ENCODE measurements around the gene SFXN4. TPM values are rescaled to one million over a fixed set of nuclear protein-coding genes. Genes with fewer than 3 reads are reported as not detected.

Gene SFXN4
- total and polyA plus RNA-seq, 2 experiments from 2014 or later, result 18.6 to 22.3 TPM

GRCh38 chr10:119209035-119209735 is 43.7 kb upstream of the SFXN4 start:
- peak; percentile 20 for ATAC-seq
- no peaks in the 10 kb centered on the region for H3K9me3 Mint-ChIP-seq

GRCh38 chr10:119208553-119208940 is 43.0 kb upstream of the SFXN4 start:
- TF ChIP-seq NANOG (IDR thresholded peaks at IDR 0.05; ENCODE audit: borderline replicate concordance), result no peak
- TF ChIP-seq CTCF (conservative IDR thresholded peaks at IDR 0.05; ENCODE audit: low read depth in 2 of 2), result no peak
- Mint-ChIP-seq H3K27ac (no peak overlapping the region), H3K36me3 (ENCODE audit: low read depth) (no peaks in the 10 kb centered on the region), H3K4me3 (peak overlapping the region; percentile 79), H3K9me3 (no peaks in the 10 kb centered on the region), H3K4me1 (peaks cover 51% of the 10 kb centered on the region), H3K27me3 (ENCODE audit: insufficient read depth, low read depth, poor library complexity) (peaks cover 26% of the 10 kb centered on the region)
- Histone ChIP-seq H3K4me3 (peak overlapping the region; percentile 86), H3K4me1 (ENCODE audit: insufficient read depth) (peaks cover 45% of the 10 kb centered on the region), H3K27ac (ENCODE audit: low read depth) (no peak overlapping the region), H3F3A (replicated peaks; ENCODE audit: low read depth) (peaks cover 10% of the 10 kb centered on the region; the same call in 1 of the 2 replicates), H3K79me2 (replicated peaks; ENCODE audit: insufficient read depth) (no peaks in the 10 kb centered on the region), H3K27me3 (ENCODE audit: insufficient read depth) (peaks cover 18% of the 10 kb centered on the region), H3K36me3 (ENCODE audit: insufficient read depth) (no peaks in the 10 kb centered on the region), H3K9me2 (ENCODE audit: insufficient read depth) (no peaks in the 10 kb centered on the region), H4K20me1 (replicated peaks; ENCODE audit: insufficient read depth) (no peaks in the 10 kb centered on the region; the same call in 1 of the 2 replicates), H3K4me2 (peak overlapping the region; percentile 98), H2AFZ (peak overlapping the region; percentile 97)
- no peak for ATAC-seq
- DNase-seq (ENCODE audit: low spot score), result no peak

More at GRCh38 chr10:119209035-119209735, 43.7 kb upstream of the SFXN4 start:
- Histone ChIP-seq H3K79me2 (replicated peaks; ENCODE audit: insufficient read depth) (no peaks in the 10 kb centered on the region), H3K27me3 (ENCODE audit: insufficient read depth) (peaks cover 18% of the 10 kb centered on the region), H2AFZ (no peak overlapping the region), H3K4me2 (peak overlapping the region; percentile 98), H3K4me3 (peak overlapping the region; percentile 86), H4K20me1 (replicated peaks; ENCODE audit: insufficient read depth) (no peaks in the 10 kb centered on the region; the same call in 1 of the 2 replicates), H3K4me1 (ENCODE audit: insufficient read depth) (peaks cover 47% of the 10 kb centered on the region), H3K36me3 (ENCODE audit: insufficient read depth) (no peaks in the 10 kb centered on the region), H3F3A (replicated peaks; ENCODE audit: low read depth) (peaks cover 10% of the 10 kb centered on the region; the same call in 1 of the 2 replicates), H3K9me2 (ENCODE audit: insufficient read depth) (no peaks in the 10 kb centered on the region), H3K27ac (ENCODE audit: low read depth) (no peak overlapping the region)
- peaks cover 26% of the 10 kb centered on the region for H3K27me3 Mint-ChIP-seq (ENCODE audit: insufficient read depth, low read depth, poor library complexity)
- peak; percentile 90 for DNase-seq (ENCODE audit: low spot score)
- no peaks in the 10 kb centered on the region for H3K36me3 Mint-ChIP-seq (ENCODE audit: low read depth)
- peaks cover 58% of the 10 kb centered on the region for H3K4me1 Mint-ChIP-seq
- no peak overlapping the region for H3K27ac Mint-ChIP-seq
- peak overlapping the region; percentile 79 for H3K4me3 Mint-ChIP-seq
- TF ChIP-seq ETS1 (IDR thresholded peaks at IDR 0.05) (no peak), CTCF (conservative IDR thresholded peaks at IDR 0.05; ENCODE audit: low read depth in 2 of 2) (peak; percentile 82 to 83)
